Measurements from ENCODE around the gene SUPT3H. TPM values are rescaled to one million over a fixed set of nuclear protein-coding genes. Genes with fewer than 3 reads are reported as not detected.

SUPT3H gene
- total and polyA plus RNA-seq, 2 donors (not counting 1 experiment from before 2014, with no cell fraction given), result 5.5 to 12.4 TPM

- Histone ChIP-seq H3K27me3 (replicated peaks in 1 of 4; ENCODE audit: control extremely low read depth in 1 of 4, control insufficient read depth in 3 of 4, insufficient read depth in 4 of 4, low read length in 3 of 4) (no peaks in the 10 kb centered on the region), H3K4me1 (ENCODE audit: control insufficient read depth in 2 of 2, insufficient read depth in 2 of 2, low read length in 2 of 2) (no peaks in the 10 kb centered on the region), H3K9ac (ENCODE audit: low read length) (no peak overlapping the region), H3K9me3 (ENCODE audit: control extremely low read depth in 1 of 3, control insufficient read depth in 2 of 3, insufficient read depth in 1 of 3, low read length in 2 of 3) (peaks cover 0 to 8% (median 0%) of the 10 kb centered on the region in 3 donors), H3K4me3 (ENCODE audit: control extremely low read depth in 1 of 5, extremely low read depth in 1 of 5, insufficient read depth in 1 of 5, low read depth in 2 of 5, low read length in 4 of 5) (no peak overlapping the region), H3K36me3 (replicated peaks in 1 of 2; ENCODE audit: control extremely low read depth in 1 of 2, control insufficient read depth in 1 of 2, extremely low read depth in 1 of 2, insufficient read depth in 2 of 2, low read length in 1 of 2) (no peaks in the 10 kb centered on the region), H4K20me1 (ENCODE audit: control insufficient read depth, insufficient read depth, low read length, poor library complexity, severe bottlenecking) (no peaks in the 10 kb centered on the region), H3K27ac (ENCODE audit: low read length in 2 of 2) (no peak overlapping the region), H2AFZ (ENCODE audit: insufficient read depth, low read depth, low read length, poor library complexity, severe bottlenecking) (no peak overlapping the region), H3K79me2 (ENCODE audit: control insufficient read depth, insufficient read depth, low read length) (no peaks in the 10 kb centered on the region), H3K4me2 (replicated peaks; ENCODE audit: low read depth, low read length, poor library complexity, severe bottlenecking) (no peak overlapping the region)
- intact Hi-C loops (cut with micrococcal nuclease), result no loop called here
- Mint-ChIP-seq H3K4me3 (no peak overlapping the region), H3K27me3 (no peaks in the 10 kb centered on the region), H3K27ac (no peak overlapping the region), H3K4me1 (no peaks in the 10 kb centered on the region), H3K9me3 (ENCODE audit: insufficient read depth) (peaks cover 6% of the 10 kb centered on the region)
- CTCF ChIA-PET, result no interaction called here
- 100% methylated on average over 2 of the region's 2 CpGs for WGBS (ENCODE audit: insufficient coverage)
- TF ChIP-seq CTCF (IDR thresholded peaks at IDR 0.05) (no peak), EZH2 (IDR thresholded peaks at IDR 0.05; ENCODE audit: borderline replicate concordance, insufficient read depth, low read depth, low read length, poor library complexity, severe bottlenecking) (no peak)
- POLR2A ChIA-PET, result no interaction called here
- ATAC-seq (ENCODE audit: low read depth) (no peak), DNase-seq (no peak)
Observed at GRCh38 chr6:45032426-45032825, 345.3 kb downstream of the SUPT3H start.

- H3K27me3 ChIP-seq (replicated peaks in 1 of 4; ENCODE audit: control extremely low read depth in 1 of 4, control insufficient read depth in 3 of 4, insufficient read depth in 4 of 4, low read length in 3 of 4), result no peaks in the 10 kb centered on the region
- intact Hi-C loops (cut with micrococcal nuclease), result no loop called here
- TF ChIP-seq EZH2 (IDR thresholded peaks at IDR 0.05; ENCODE audit: borderline replicate concordance, insufficient read depth, low read depth, low read length, poor library complexity, severe bottlenecking), result no peak
- no peak for TF ChIP-seq CTCF (IDR thresholded peaks at IDR 0.05)
- no peaks in the 10 kb centered on the region for H3K79me2 ChIP-seq (ENCODE audit: control insufficient read depth, insufficient read depth, low read length)
- H3K4me3 ChIP-seq (ENCODE audit: control extremely low read depth in 1 of 5, extremely low read depth in 1 of 5, insufficient read depth in 1 of 5, low read depth in 2 of 5, low read length in 4 of 5), result no peak overlapping the region
- no peak overlapping the region for H3K27ac ChIP-seq (ENCODE audit: low read length in 2 of 2)
- H3K4me1 ChIP-seq (ENCODE audit: control insufficient read depth in 2 of 2, insufficient read depth in 2 of 2, low read length in 2 of 2), result no peaks in the 10 kb centered on the region
- Mint-ChIP-seq H3K9me3 (ENCODE audit: insufficient read depth) (peaks cover 6% of the 10 kb centered on the region), H3K4me3 (no peak overlapping the region), H3K27me3 (no peaks in the 10 kb centered on the region), H3K4me1 (no peaks in the 10 kb centered on the region), H3K27ac (no peak overlapping the region)
- no peaks in the 10 kb centered on the region for H3K36me3 ChIP-seq (replicated peaks in 1 of 2; ENCODE audit: control extremely low read depth in 1 of 2, control insufficient read depth in 1 of 2, extremely low read depth in 1 of 2, insufficient read depth in 2 of 2, low read length in 1 of 2)
- H3K4me2 ChIP-seq (replicated peaks; ENCODE audit: low read depth, low read length, poor library complexity, severe bottlenecking), result no peak overlapping the region
- H2AFZ ChIP-seq (ENCODE audit: insufficient read depth, low read depth, low read length, poor library complexity, severe bottlenecking), result no peak overlapping the region
- CTCF ChIA-PET, result no interaction called here
- WGBS (ENCODE audit: insufficient coverage), result no CpG with 5 or more reads among the region's 1 CpG
- H3K9ac ChIP-seq (ENCODE audit: low read length), result no peak overlapping the region
- DNase-seq (no peak), ATAC-seq (ENCODE audit: low read depth) (no peak)
- POLR2A ChIA-PET, result no interaction called here
- no peaks in the 10 kb centered on the region for H4K20me1 ChIP-seq (ENCODE audit: control insufficient read depth, insufficient read depth, low read length, poor library complexity, severe bottlenecking)
- peaks cover 0 to 14% (median 5%) of the 10 kb centered on the region in 3 donors for H3K9me3 ChIP-seq (ENCODE audit: control extremely low read depth in 1 of 3, control insufficient read depth in 2 of 3, insufficient read depth in 1 of 3, low read length in 2 of 3)
Observed at GRCh38 chr6:45031601-45032000, 346.1 kb downstream of the SUPT3H start.

Measured in B cell (primary cell).